HepG2 (cell line): ENCODE measurements around the gene NAV3. TPM values are rescaled to one million over a fixed set of nuclear protein-coding genes. Genes with fewer than 3 reads are reported as not detected.

Source experiments
- ATAC-seq: fragments of 200-7000 bp; cut with Tn5 transposase; 3 replicates; pipeline ENCODE4 v1.9.1; 2020; ENCODE audit warnings: mild to moderate bottlenecking, moderate library complexity
- BruUV-seq: library from RNA; stranded (reverse); fragments of 400-500 nt; replicated peaks from 2 replicates; lab custom pipeline; 2021; lab: Mats Ljungman, UMichigan
- CTCF ChIA-PET: fragments of 300-600 bp; formaldehyde crosslinking; extraction: SDS; loops from one replicate; lab custom pipeline; 2021; ENCODE audit warnings: low total read pairs, inconsistent platforms, low intra/inter-chr PET ratio; lab: Yijun Ruan, JAX
- POLR2A ChIA-PET: fragments of 350-600 bp; sonication (Branson Sonifier 250); formaldehyde crosslinking; loops from one replicate; lab custom pipeline; 2020; ENCODE audit warnings: antibody characterized with exemption, inconsistent platforms; lab: Yijun Ruan, JAX
- DNase-seq: peaks from one replicate; pipeline ENCODE4 v3.0.0-alpha.2; 2015; ENCODE audit warnings: low spot score
- FAIRE-seq: peaks from 3 replicates; lab custom pipeline; 2011; peaks lifted over from hg19 to GRCh38; lab: Jason Lieb, UNC
- H2AFZ ChIP-seq: one replicate; pipeline ENCODE4 v1.6.1; 2011; ENCODE audit warnings: low read length, inconsistent platforms
- H3K27ac ChIP-seq: fragments of 300-600 bp; 3 replicates; pipeline ENCODE4 v1.8.0; 2011; ENCODE audit warnings: mixed run types, mild to moderate bottlenecking, mixed read lengths, low read length, inconsistent platforms; ENCODE audit not compliant: insufficient read depth; ENCODE audit errors: extremely low read length
- H3K27me3 ChIP-seq, 2 experiments: fragments of 200-600 bp in 1 of 2; 2 replicates in 1 of 2; 3 replicates in 1 of 2; pipeline versions ENCODE4 v1.6.0 to v1.8.0; 2011; ENCODE audit warnings: low read length in 2 of 2, mild to moderate bottlenecking in 2 of 2, moderate library complexity in 2 of 2, inconsistent platforms in 1 of 2; ENCODE audit not compliant: insufficient read depth in 2 of 2, control insufficient read depth in 1 of 2
- H3K36me3 ChIP-seq, 2 experiments: fragments of 200-600 bp in 1 of 2; replicated peaks in 1 of 2; 2 replicates in 1 of 2; 3 replicates in 1 of 2; pipeline versions ENCODE4 v1.5.1 to v1.8.0; 2011; ENCODE audit warnings: low read length in 2 of 2, inconsistent platforms in 1 of 2; ENCODE audit not compliant: insufficient read depth in 2 of 2, control insufficient read depth in 1 of 2
- H3K4me1 ChIP-seq: 2 replicates; pipeline ENCODE4 v1.5.1; 2012; ENCODE audit warnings: low read length, inconsistent platforms; ENCODE audit not compliant: insufficient read depth
- H3K4me2 ChIP-seq: 2 replicates; pipeline ENCODE4 v1.6.0; 2011; ENCODE audit warnings: low read depth, low read length, inconsistent platforms
- H3K4me3 ChIP-seq, 3 experiments: fragments of 200-600 bp in 1 of 3; sonication (generic), shearing (Covaris generic) in 1 of 3; replicated peaks in 1 of 3; 2 replicates each; pipeline ENCODE4 v1.5.1; 2011 to 2016; ENCODE audit warnings: low read length in 3 of 3, inconsistent platforms in 2 of 3, low read depth in 2 of 3, mild to moderate bottlenecking in 2 of 3, control low read depth in 1 of 3, mixed read lengths in 1 of 3; ENCODE audit not compliant: insufficient read depth in 1 of 3
- H3K79me2 ChIP-seq: one replicate; pipeline ENCODE4 v1.6.1; 2011; ENCODE audit warnings: low read length, inconsistent platforms; ENCODE audit not compliant: insufficient read depth
- H3K9ac ChIP-seq: 2 replicates; pipeline ENCODE4 v1.6.0; 2011; ENCODE audit warnings: mild to moderate bottlenecking, low read depth, low read length, inconsistent platforms; ENCODE audit not compliant: insufficient read depth
- H3K9me3 ChIP-seq: 2 replicates; pipeline ENCODE4 v1.5.1; 2012; ENCODE audit warnings: mild to moderate bottlenecking, low read length
- H4K20me1 ChIP-seq: 2 replicates; pipeline ENCODE4 v1.6.0; 2011; ENCODE audit warnings: inconsistent platforms, mild to moderate bottlenecking, low read length, moderate library complexity; ENCODE audit not compliant: insufficient read depth
- ARHGAP35 ChIP-seq: sonication (generic); formaldehyde crosslinking; IDR thresholded peaks from 2 replicates; pipeline ENCODE4 v1.9.0; 2022; ENCODE audit warnings: mild to moderate bottlenecking, inconsistent platforms, moderate library complexity, missing genetic modification reagents, borderline replicate concordance
- ELF1 ChIP-seq: sonication (generic); formaldehyde crosslinking; IDR thresholded peaks from 2 replicates; pipeline ENCODE4 v1.4.0; 2020; ENCODE audit warnings: missing genetic modification reagents
- FOXA3 ChIP-seq: IDR thresholded peaks from 2 replicates; pipeline ENCODE4 v1.6.1; 2016; ENCODE audit warnings: missing genetic modification reagents, missing compliant biosample characterization
- SYNCRIP ChIP-seq: fragments of 200-400 bp; formaldehyde crosslinking; IDR thresholded peaks from 2 replicates; pipeline ENCODE4 v1.6.1; 2018; ENCODE audit warnings: mild to moderate bottlenecking, low read depth, low read length; ENCODE audit not compliant: insufficient read depth
- TP53 ChIP-seq: sonication (generic); formaldehyde crosslinking; conservative IDR thresholded peaks from 2 replicates; pipeline ENCODE4 v1.4.0; 2020; ENCODE audit warnings: missing genetic modification reagents
- ZNF20 ChIP-seq: sonication (generic); formaldehyde crosslinking; IDR thresholded peaks from 2 replicates; pipeline ENCODE4 v1.4.0; 2020; ENCODE audit warnings: mild to moderate bottlenecking, moderate library complexity, missing genetic modification reagents
- ZNF282 ChIP-seq: fragments of 450-650 bp; IDR thresholded peaks from 2 replicates; pipeline ENCODE4 v1.6.1; 2018; ENCODE audit not compliant: partially characterized antibody
- ZNF367 ChIP-seq: sonication (generic); formaldehyde crosslinking; IDR thresholded peaks from 2 replicates; pipeline ENCODE4 v1.4.0; 2020; ENCODE audit warnings: missing genetic modification reagents, borderline replicate concordance
- WGBS: methylation state at CpG from one replicate; pipeline ENCODE4 v1.1.6; 2017; ENCODE audit warnings: low lambda C conversion rate; 5-methylcytosine and 5-hydroxymethylcytosine counted together
- in situ Hi-C: cut with HindIII; loops from 2 replicates; pipeline ENCODE4 v1.10.0; 2017; ENCODE audit warnings: low pct_unique_long_range_greater_than_20kb; ENCODE audit not compliant: extremely low pct_ligation_motif_present
- intact Hi-C: fragments of 100-400 bp; cut with micrococcal nuclease; formaldehyde crosslinking; loops from one replicate; pipeline ENCODE4 v1.10.0; 2022; ENCODE audit not compliant: unreplicated experiment
- polyA plus RNA-seq, 8 experiments: library from polyadenylated mRNA; depleted of rRNA in 3 of 8; stranded (reverse) in 7 of 8; unstranded in 1 of 8; fragments of >200 nt; fragmentation: Illumina TruSeq in 4 of 8; extraction: Trizol in 4 of 8; gene quantifications; 2 replicates each; pipeline versions ENCODE4 v1.2.1 to v1.2.3, GENCODE V29; 2011 to 2016; ENCODE audit warnings: low read depth in 4 of 8, missing spikeins in 1 of 8, mixed read lengths in 1 of 8; ENCODE audit not compliant: insufficient read depth in 1 of 8
- total RNA-seq, 5 experiments: library from RNA; depleted of rRNA; stranded (reverse); fragments of >200 nt; fragmentation: Illumina TruSeq; extraction: Trizol; gene quantifications; 2 replicates each; pipeline ENCODE4 v1.2.3, GENCODE V29; 2016; ENCODE audit warnings: low read depth in 1 of 5
- TF ChIP-seq, protein P1 (sequence below): sonication (generic); formaldehyde crosslinking; IDR thresholded peaks from 2 replicates; pipeline ENCODE4 v1.5.1; 2020; ENCODE audit warnings: mild to moderate bottlenecking, missing genetic modification reagents, borderline replicate concordance
- TF ChIP-seq, protein P2 (sequence below): sonication (generic); formaldehyde crosslinking; IDR thresholded peaks from 2 replicates; pipeline ENCODE4 v1.4.0; 2020; ENCODE audit warnings: missing genetic modification reagents; ENCODE audit errors: not compliant biosample characterization
- TF ChIP-seq, protein P3 (sequence below): sonication (generic); formaldehyde crosslinking; IDR thresholded peaks from 2 replicates; pipeline ENCODE4 v1.5.0; 2020; ENCODE audit warnings: mild to moderate bottlenecking, missing genetic modification reagents
- TF ChIP-seq, protein P4 (sequence below): sonication (generic); formaldehyde crosslinking; IDR thresholded peaks from 2 replicates; pipeline ENCODE4 v1.5.0; 2020; ENCODE audit warnings: missing genetic modification reagents

NAV3 gene
- total and polyA plus RNA-seq, 2 of the 13 experiments (the other 11 are each of a cell fraction or from before 2014, with no cell fraction given): 0.01 to 0.18 TPM

DNA sequence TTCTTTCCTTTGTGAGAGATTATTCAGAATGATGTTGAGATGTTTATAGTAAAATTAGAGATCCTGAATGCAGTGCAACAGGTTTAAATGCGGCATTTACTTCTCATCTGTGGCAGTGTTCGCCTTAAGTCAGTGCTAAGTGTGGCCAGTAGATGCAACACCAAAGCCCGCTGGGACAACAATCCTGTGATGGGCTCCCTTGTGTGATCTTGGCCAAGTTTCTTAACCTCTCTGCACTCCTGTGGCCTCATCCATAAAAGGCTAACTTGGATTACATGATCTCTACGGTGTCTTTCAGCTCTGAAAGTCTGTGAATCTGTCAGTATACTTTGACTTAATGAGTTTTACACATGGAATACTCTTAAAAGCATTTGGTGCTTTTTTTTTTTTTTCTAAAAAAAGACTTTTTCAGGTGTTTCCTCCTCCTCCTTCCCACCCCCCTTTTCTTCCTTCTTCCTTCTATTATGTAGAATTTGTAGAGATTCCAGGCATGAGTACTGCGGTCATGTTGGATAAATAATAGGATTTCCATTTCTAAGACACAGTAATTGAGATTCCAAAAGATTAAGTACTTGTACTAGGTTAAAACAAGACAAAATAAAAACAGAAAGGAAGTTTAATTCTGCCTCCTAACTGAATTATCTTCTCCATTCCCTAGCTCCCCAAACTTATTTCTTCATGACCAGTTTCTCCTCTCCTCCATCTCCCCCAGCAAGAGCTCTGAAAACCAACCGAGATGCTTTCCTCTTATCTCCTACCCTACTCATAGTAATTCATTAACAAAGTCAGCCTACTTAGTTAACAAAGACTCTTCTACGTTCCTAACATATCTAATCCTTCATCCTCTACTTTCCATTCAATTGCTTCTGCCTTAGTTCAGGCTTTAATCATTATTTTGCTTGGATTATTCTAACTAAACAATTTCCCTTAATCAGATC lies 42.2 kb upstream of the NAV3 start:
- in situ Hi-C loops: no loop called here
- Histone ChIP-seq H3K36me3 (no peaks in the 10 kb centered on the region), H3K27me3 (no peaks in the 10 kb centered on the region), H3K4me1 (no peaks in the 10 kb centered on the region), H4K20me1 (no peaks in the 10 kb centered on the region), H3K4me2 (no peak overlapping the region), H3K4me3 (no peak overlapping the region)
- CTCF ChIA-PET: no interaction called here
- DNase-seq: no peak
- TF ChIP-seq, protein P1, sequence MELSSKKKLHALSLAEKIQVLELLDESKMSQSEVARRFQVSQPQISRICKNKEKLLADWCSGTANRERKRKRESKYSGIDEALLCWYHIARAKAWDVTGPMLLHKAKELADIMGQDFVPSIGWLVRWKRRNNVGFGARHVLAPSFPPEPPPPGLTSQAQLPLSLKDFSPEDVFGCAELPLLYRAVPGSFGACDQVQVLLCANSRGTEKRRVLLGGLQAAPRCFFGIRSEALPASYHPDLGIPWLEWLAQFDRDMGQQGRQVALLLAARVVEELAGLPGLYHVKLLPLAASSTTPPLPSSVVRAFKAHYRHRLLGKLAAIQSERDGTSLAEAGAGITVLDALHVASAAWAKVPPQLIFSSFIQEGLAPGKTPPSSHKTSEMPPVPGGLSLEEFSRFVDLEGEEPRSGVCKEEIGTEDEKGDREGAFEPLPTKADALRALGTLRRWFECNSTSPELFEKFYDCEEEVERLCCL (CRISPR knock-in tag): no peak
- TF ChIP-seq TP53 (CRISPR knock-in tag) (no peak), ARHGAP35 (CRISPR knock-in tag) (no peak), ZNF20 (CRISPR knock-in tag) (no peak), SYNCRIP (no peak), ZNF282 (no peak), ZNF367 (no peak), ELF1 (no peak), FOXA3 (CRISPR knock-in tag) (no peak)
- TF ChIP-seq, protein P2, sequence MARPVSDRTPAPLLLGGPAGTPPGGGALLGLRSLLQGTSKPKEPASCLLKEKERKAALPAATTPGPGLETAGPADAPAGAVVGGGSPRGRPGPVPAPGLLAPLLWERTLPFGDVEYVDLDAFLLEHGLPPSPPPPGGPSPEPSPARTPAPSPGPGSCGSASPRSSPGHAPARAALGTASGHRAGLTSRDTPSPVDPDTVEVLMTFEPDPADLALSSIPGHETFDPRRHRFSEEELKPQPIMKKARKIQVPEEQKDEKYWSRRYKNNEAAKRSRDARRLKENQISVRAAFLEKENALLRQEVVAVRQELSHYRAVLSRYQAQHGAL (CRISPR knock-in tag): no peak
- TF ChIP-seq, protein P3, sequence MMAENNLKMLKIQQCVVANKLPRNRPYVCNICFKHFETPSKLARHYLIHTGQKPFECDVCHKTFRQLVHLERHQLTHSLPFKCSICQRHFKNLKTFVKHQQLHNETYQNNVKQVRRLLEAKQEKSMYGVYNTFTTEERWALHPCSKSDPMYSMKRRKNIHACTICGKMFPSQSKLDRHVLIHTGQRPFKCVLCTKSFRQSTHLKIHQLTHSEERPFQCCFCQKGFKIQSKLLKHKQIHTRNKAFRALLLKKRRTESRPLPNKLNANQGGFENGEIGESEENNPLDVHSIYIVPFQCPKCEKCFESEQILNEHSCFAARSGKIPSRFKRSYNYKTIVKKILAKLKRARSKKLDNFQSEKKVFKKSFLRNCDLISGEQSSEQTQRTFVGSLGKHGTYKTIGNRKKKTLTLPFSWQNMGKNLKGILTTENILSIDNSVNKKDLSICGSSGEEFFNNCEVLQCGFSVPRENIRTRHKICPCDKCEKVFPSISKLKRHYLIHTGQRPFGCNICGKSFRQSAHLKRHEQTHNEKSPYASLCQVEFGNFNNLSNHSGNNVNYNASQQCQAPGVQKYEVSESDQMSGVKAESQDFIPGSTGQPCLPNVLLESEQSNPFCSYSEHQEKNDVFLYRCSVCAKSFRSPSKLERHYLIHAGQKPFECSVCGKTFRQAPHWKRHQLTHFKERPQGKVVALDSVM: no peak
- TF ChIP-seq, protein P4, sequence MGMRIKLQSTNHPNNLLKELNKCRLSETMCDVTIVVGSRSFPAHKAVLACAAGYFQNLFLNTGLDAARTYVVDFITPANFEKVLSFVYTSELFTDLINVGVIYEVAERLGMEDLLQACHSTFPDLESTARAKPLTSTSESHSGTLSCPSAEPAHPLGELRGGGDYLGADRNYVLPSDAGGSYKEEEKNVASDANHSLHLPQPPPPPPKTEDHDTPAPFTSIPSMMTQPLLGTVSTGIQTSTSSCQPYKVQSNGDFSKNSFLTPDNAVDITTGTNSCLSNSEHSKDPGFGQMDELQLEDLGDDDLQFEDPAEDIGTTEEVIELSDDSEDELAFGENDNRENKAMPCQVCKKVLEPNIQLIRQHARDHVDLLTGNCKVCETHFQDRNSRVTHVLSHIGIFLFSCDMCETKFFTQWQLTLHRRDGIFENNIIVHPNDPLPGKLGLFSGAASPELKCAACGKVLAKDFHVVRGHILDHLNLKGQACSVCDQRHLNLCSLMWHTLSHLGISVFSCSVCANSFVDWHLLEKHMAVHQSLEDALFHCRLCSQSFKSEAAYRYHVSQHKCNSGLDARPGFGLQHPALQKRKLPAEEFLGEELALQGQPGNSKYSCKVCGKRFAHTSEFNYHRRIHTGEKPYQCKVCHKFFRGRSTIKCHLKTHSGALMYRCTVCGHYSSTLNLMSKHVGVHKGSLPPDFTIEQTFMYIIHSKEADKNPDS: no peak
- TF ChIP-seq, all 625 proteins: peak for 0
- FAIRE-seq: no peak
- Histone ChIP-seq H3K27ac (no peak overlapping the region), H3K9me3 (no peaks in the 10 kb centered on the region), H3K9ac (no peak overlapping the region), H3K79me2 (no peaks in the 10 kb centered on the region), H2AFZ (no peak overlapping the region)
- intact Hi-C loops: no loop called here
- POLR2A ChIA-PET: no interaction called here
- no peak for ATAC-seq
- no TSS peak for BruUV-seq
- 10% methylated on average over 7 of the region's 7 CpGs for WGBS
